GM19099 (cell line): Measurements from ENCODE around the gene KIRREL2.

ENCODE experiments used
- POLR2A ChIP-seq: IDR thresholded peaks from 3 replicates; pipeline ENCODE4 v1.6.1; 2011; ENCODE audit warnings: low read depth; ENCODE audit not compliant: insufficient read length; ENCODE audit errors: extremely low read depth

Gene KIRREL2

DNA sequence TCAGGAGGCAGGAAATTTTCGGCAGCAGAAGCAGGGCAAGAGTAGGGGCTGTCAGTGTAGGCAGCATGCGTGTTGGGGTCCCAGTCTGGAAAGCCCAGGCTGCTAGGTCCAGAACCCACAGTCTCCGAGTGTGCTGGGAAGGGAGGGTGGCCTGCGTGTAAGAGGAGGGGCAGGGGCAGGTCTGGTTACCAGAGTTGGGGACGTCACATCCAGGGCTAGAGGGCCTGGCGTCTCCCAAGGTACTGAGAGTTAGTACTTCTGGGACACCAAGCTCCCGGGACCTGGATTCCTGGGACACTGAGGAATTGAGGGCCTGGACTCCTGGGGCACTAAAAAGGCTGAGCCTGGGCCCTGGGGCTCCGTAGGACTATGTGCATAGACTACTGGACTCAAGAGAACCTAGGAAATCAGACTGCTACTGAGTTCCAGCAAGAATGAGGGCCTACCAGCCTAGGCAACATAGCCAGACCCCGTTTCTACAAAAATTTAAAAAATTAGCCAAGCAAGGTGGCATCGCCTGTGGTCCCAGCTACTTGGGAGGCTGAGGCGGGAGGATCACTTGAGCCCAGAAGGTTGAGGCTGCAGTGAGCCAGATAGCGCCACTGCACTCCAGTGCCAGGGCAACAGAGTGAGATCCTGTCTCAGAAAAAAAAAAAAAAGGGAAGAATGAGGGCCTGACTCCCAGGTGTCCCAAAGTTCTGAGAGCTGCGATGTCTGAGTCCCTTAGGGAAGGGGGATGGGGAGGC, 41.2 kb downstream of the KIRREL2 start:
- no peak for TF ChIP-seq POLR2A

DNA sequence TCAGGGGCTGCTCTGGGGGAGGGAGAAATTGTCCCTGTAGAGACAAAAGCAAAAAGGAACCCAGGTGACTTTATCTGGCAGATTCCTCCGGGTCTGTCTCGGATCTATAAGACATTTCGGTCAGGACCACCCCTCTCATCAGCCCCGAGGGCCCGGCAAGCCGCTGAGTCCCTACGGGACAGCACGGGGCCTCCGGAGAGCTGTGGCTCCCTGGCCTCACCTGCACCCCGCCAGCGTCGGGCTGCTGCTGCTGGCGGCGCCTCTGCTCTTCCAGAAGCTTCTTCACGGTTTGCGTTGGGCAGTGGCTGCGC, 41.7 kb downstream of the KIRREL2 start:
- no peak for TF ChIP-seq POLR2A

GRCh38 chr19:35899547-35900214, 43.0 kb downstream of the KIRREL2 start:
- TF ChIP-seq POLR2A = peak; percentile 32

DNA sequence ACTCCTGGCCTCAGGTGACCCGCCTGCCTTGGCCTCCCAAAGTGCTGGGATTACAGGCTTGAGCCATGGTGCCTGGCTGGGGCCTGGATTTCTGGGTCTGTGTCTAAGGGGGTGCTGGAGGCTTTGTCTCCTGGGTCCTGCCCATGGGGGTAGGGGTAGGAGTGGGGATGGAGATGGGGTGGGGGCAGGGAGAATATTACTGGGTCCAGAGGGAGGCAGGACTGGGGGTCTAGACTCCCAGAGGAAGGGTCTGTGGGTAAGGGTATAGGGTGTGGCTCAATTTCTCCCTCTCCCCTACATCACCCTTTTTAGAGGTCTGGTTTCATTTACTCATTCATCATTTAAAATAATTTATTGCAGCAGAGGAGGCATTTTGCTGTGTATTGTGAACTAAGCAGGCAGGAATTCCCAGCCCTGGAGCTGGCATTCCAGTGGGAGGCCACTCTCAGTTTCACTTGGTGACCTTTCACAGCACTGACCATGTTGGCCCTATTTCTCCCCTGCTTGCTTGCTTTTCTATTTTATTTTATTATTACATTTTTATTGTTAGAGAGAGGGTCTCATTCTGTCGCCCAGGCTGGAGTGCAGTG, 44.4 kb downstream of the KIRREL2 start:
- TF ChIP-seq POLR2A = no peak

DNA sequence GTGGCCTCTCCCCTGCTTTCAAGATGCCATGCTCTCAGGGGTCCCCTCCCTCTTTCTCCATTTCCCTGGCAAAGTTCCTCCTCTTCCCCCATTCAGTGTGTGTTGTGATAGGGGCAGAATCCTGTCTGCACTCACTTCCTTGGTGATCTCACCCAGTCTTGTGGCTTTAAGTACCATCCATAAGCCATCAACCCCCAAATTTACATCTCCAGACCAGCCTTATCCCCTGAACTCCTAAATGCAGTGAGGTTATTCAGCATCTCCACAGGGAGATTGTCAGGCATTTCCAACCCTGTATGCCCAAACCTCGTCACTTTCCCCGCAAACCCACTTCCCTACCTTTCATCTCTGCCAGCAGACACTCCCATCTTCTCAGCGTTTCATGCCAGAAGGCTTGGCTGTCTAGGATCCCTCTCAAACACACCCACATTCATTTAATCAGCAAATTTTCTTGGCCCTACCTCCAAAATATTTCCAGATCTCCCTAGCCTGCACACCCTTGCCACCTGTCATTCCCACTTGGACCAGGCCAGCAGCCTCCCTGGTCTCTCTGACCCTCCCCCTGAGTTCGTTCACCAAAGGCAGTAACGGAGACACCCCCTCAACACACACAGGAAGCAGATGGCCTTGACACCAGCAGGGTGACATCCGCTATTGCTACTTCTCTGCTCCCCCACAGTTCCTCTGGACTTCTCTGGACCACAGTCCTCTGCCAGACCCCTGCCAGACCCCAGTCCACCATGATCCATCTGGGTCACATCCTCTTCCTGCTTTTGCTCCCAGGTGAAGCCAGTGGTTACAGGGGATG, 45.3 kb downstream of the KIRREL2 start, which contains the start of gene HCST:
HCST (plus strand) TSS at position 676 of the 808 bp plus-strand sequence; CDS start at position 741, 65 bp downstream.
- peak; percentile 54 for TF ChIP-seq POLR2A

DNA sequence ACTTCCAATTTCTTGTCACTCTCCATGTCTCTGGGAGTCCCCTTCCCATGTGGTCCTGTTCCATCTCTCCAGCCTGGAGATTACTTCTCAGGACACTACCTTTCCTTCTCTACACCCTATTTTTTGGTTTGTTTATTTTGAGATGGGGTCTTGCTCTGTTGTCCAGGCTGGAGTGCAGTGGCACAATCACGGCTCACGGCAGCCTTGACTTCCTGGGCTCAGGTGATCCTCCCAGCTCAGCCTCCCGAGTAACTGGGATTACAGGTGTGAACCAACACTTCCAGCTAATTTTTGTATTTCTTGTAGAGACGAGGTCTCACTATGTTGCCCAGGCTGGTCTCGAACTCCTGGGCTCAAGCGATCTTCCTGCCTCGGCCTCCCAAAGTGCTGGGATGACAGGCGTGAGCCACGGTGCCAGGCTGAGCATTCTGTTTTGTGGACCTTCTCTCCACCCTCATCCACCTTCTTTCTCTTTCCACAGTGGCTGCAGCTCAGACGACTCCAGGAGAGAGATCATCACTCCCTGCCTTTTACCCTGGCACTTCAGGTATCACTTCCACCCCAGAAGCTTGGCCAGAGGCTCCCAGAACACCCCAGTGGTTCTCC, 46.3 kb downstream of the KIRREL2 start:
- TF ChIP-seq POLR2A = no peak

DNA sequence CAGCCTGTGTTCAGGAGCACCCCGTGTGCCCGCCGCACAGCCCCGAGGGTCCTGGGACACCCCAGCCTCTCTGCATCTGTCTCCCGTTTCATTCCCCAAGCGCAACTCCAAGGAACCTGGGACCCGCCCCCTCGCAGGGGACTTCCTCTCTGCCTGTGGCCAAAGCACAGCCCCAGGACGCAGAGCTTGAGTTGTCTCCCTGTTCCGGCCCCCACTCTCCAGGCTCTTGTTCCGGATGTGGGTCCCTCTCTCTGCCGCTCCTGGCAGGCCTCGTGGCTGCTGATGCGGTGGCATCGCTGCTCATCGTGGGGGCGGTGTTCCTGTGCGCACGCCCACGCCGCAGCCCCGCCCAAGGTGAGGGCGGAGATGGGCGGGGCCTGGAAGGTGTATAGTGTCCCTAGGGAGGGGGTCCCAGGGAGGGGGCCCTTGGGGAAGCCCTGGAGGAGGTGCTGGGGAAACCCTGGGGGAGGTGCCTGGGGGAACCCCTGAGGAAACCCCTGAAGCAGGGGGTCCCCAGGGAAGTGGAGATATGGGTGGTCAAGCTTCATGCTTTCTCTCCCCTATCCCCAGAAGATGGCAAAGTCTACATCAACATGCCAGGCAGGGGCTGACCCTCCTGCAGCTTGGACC, 47.0 kb downstream of the KIRREL2 start:
- TF ChIP-seq POLR2A = peak; percentile 61

GRCh38 chr19:35904311-35905068, 47.8 kb downstream of the KIRREL2 start:
- no peak for TF ChIP-seq POLR2A

- TF ChIP-seq POLR2A = no peak
Observed at GRCh38 chr19:35905178-35905727, 48.5 kb downstream of the KIRREL2 start.

DNA sequence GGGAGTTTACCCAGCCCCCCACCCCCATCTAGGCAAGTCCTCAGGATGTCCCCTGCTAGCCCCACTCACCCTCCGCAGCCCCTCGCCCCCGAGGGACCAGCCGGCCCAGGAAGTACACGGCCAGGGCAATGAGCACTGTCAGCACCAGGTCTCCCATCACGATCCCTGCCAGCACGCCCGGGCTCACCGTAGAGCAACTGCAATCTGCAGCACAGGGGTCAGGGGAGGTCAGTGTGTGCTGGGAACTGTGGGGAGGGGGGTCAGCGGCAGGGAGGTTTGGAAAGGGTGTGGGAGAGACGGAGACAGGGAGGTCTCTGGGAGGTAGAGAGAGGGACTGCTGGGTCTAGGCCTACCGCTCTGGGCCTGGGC, 50.6 kb downstream of the KIRREL2 start:
- TF ChIP-seq POLR2A = no peak

- no peak for TF ChIP-seq POLR2A
Observed at GRCh38 chr19:35908010-35908441, 51.3 kb downstream of the KIRREL2 start, which contains the start of gene TYROBP. Gene TYROBP, minus strand, starts transcription at chr19:35908295. Its CDS starts 67 bp downstream, at chr19:35908228.

DNA sequence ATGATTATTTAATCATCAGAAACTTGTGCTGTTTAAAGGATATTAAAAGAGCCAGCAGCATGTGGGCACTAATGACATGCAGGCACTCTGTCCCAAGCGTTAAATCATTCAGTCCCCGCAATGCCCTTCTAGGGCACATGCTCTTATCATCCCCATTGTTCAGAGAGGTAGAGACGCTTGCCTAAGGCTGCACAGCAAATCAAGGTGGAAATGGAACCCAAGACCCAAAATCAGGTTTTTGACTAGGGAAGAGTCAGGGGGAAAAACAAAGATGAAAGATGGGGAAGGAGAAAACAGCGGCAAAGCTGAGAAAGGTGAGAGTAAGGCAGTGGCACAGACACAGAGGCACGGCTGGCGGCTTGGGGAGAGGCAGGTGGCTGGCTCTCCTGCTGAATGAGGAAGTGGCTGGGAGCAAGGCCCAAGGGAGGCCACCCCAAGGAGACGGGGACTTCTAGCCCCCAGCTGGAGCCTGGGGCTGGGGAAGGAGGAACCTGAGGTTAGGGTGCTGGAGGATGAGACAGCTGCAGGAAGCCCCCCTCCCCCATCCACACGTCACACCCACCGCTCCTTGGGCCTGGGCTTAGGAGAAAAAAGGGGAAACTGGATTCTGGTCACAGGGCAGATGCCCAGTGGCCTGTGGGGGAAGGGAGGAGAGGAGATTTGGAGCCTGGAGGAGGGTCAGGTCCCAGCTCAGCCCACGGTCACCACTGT, 52.4 kb downstream of the KIRREL2 start:
- TF ChIP-seq POLR2A = peak; percentile 20

GRCh38 chr19:35909684-35910035, 52.9 kb downstream of the KIRREL2 start:
- no peak for TF ChIP-seq POLR2A
